Measurements from ENCODE around the gene PPY. TPM values are rescaled to one million over a fixed set of nuclear protein-coding genes. Genes with fewer than 3 reads are reported as not detected.
A peak's percentile ranks its signal among the peaks of the same experiment; 100 is the strongest.
"Not testable (repeated sequence)": the region's sequence is repeated elsewhere in the genome, so short reads cannot be mapped to it uniquely, and the experiment has no call there.

PPY gene
- total and polyA plus RNA-seq, 3 experiments from 2014 or later: not detected

DNA sequence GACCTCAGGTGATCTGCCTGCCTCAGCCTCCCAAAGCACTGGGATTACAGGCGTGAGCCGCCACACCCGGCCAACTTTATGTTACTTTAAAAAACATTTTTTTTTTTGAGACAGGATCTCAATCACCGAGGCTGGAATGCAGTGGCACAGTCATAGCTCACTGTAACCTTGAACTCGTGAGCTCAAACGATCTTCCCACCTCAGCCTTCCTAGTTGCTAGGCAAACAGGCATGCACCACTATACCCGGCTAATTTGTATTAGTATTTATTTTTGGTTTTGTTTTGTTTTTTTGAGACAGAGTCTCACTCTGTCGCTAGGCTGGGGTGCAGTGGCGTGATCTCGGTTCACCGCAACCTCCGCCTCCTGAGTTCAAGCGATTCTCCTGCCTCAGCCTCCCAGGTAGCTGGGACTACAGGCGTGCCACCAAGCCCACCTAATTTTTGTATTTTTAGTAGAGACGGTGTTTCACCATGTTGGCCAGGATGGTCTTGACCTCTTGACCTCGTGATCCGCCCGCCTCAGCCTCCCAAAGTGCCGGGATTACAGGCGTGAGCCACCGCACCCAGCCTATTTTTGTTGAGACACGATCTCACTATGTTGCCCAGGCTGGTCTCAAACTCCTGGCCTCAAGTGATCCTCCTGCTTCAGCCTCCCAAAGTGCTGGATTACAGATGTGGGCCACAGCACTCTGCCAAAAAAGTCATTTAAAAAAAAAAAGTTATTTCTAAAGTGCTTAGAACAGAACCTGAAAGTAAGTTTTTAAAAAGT lies 30.4 kb upstream of the PPY start:
- H3K27me3 Mint-ChIP-seq: peaks cover 0 to 16% of the 10 kb centered on the region in 2 donors
- H3K4me3 Mint-ChIP-seq; H3K4me1 ChIP-seq (ENCODE audit: insufficient read depth, low read length); H3K4me3 ChIP-seq (ENCODE audit: low read length); H3K27ac Mint-ChIP-seq; POLR2A ChIA-PET; H3K36me3 ChIP-seq (ENCODE audit: insufficient read depth, low read length); H3K36me3 Mint-ChIP-seq; H3K9me3 Mint-ChIP-seq; H3K9me3 ChIP-seq (ENCODE audit: low read length); H3K4me1 Mint-ChIP-seq; H3K27ac ChIP-seq (ENCODE audit: low read depth, low read length); DNase-seq; H3K27me3 ChIP-seq (ENCODE audit: insufficient read depth, low read length, poor library complexity, severe bottlenecking); CTCF ChIA-PET: not testable (repeated sequence)

DNA sequence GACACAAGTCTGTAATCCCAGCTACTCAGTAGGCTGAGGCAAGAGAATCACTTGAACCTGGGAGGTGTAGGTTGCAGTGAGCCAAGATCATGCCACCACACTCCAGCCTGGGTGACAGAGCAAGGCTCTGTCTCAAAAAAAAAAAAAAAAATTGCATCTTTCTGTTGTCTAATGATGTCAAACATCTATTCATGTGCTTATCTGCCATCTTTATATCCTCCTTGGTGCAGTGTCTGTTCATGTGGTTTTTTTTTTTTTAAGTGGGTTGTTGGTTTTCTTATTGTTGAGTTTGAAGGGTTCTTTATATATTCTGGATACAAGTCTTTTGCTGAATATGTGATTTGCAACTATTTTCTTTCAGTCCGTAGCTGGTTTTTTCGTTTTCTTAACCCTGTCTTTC lies 29.2 kb upstream of the PPY start:
- peak overlapping the region in 1 of 8 donors; percentile 38 for H3K27ac Mint-ChIP-seq
- H3K4me3 ChIP-seq (ENCODE audit: low read length); H3K9me3 Mint-ChIP-seq; H3K4me1 Mint-ChIP-seq; H3K4me1 ChIP-seq (ENCODE audit: insufficient read depth, low read length); H3K9me3 ChIP-seq (ENCODE audit: low read length); H3K27me3 ChIP-seq (ENCODE audit: insufficient read depth, low read length, poor library complexity, severe bottlenecking); H3K36me3 Mint-ChIP-seq; H3K36me3 ChIP-seq (ENCODE audit: insufficient read depth, low read length); H3K4me3 Mint-ChIP-seq; POLR2A ChIA-PET; H3K27ac ChIP-seq (ENCODE audit: low read depth, low read length): not testable (repeated sequence)
- CTCF ChIA-PET: interaction anchor here (0.8 kb wide), 1 partner anchor 28 kb away, joined by 3 read pairs; no protein-coding TSS in a partner anchor
- peak in 1 of 5 donors; percentile 16 for DNase-seq
- peaks cover 0 to 16% of the 10 kb centered on the region in 2 donors for H3K27me3 Mint-ChIP-seq

DNA sequence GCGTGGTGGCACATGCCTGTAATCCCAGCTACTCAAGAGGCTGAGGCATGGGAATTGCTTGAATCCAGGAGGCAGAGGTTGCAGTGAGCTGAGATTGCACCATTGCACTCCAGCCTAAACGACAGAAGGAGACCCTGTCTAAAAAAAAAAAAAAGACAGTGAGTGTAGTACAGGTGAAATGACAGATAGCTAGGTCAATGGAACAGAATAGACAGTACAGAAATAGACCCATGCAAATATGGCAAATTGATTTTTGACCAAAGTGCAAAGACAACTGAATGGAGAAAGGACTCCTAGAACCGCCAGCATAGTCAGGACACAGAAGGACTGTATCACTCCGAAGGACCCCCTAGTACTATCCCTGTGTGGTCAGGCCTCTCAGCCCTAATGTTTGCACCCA lies 28.1 kb upstream of the PPY start:
- no peaks in the 10 kb centered on the region for H3K36me3 Mint-ChIP-seq
- no peaks in the 10 kb centered on the region for H3K27me3 ChIP-seq (ENCODE audit: insufficient read depth, low read length, poor library complexity, severe bottlenecking)
- DNase-seq: no peak
- no peaks in the 10 kb centered on the region for H3K36me3 ChIP-seq (ENCODE audit: insufficient read depth, low read length)
- no peaks in the 10 kb centered on the region for H3K9me3 ChIP-seq (ENCODE audit: low read length)
- ChIA-PET CTCF (interaction anchor here (0.8 kb wide), 1 partner anchor 9 kb away, joined by 3 read pairs; no protein-coding TSS in a partner anchor), POLR2A (no interaction called here)
- peaks cover 0 to 21% of the 10 kb centered on the region in 2 donors for H3K27me3 Mint-ChIP-seq
- H3K4me1 Mint-ChIP-seq: no peaks in the 10 kb centered on the region
- H3K9me3 Mint-ChIP-seq: no peaks in the 10 kb centered on the region
- no peak overlapping the region for H3K27ac ChIP-seq (ENCODE audit: low read depth, low read length)
- H3K27ac Mint-ChIP-seq: no peak overlapping the region
- no peaks in the 10 kb centered on the region for H3K4me1 ChIP-seq (ENCODE audit: insufficient read depth, low read length)
- H3K4me3 Mint-ChIP-seq: no peak overlapping the region
- H3K4me3 ChIP-seq (ENCODE audit: low read length): no peak overlapping the region

DNA sequence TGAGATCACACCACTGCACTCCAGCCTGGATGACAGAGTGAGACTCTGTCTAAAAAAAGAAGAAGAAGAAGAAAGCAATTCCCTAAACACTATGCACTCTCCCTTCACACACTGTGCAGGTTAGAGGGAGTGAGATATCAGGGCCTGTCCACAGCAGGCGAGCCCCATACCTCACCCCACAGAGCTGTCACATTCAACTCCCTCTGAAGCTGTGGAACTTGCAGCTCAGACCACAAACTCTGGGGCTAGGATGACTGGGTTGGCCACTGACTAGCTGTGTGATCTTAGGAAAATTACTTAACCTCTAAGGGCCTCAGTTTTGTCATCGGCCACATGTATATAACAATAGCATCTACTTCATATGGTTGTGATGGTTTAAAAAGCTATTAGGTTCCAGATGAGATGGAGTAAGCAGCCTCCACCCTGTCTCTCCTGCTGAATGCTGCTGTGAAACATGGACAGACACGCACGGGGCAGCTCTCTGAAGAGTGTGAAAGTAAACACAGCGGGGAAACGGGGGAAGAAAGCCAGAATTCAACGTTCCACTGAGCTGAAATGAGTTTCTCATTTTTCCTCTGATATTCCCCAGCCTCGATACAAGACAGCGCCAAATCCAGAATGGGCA lies 25.1 kb upstream of the PPY start:
- no peak for DNase-seq
- Mint-ChIP-seq H3K27me3 (peaks cover 4 to 19% of the 10 kb centered on the region in 2 donors), H3K4me3 (no peak overlapping the region), H3K36me3 (peaks cover 0 to 2% (median 0%) of the 10 kb centered on the region in 3 donors), H3K4me1 (no peaks in the 10 kb centered on the region), H3K9me3 (no peaks in the 10 kb centered on the region), H3K27ac (no peak overlapping the region)
- Histone ChIP-seq H3K36me3 (ENCODE audit: insufficient read depth, low read length) (no peaks in the 10 kb centered on the region), H3K9me3 (ENCODE audit: low read length) (no peaks in the 10 kb centered on the region), H3K27me3 (ENCODE audit: insufficient read depth, low read length, poor library complexity, severe bottlenecking) (no peaks in the 10 kb centered on the region), H3K4me3 (ENCODE audit: low read length) (no peak overlapping the region), H3K27ac (ENCODE audit: low read depth, low read length) (no peak overlapping the region), H3K4me1 (ENCODE audit: insufficient read depth, low read length) (no peaks in the 10 kb centered on the region)
- POLR2A ChIA-PET: no interaction called here
- CTCF ChIA-PET: no interaction called here

DNA sequence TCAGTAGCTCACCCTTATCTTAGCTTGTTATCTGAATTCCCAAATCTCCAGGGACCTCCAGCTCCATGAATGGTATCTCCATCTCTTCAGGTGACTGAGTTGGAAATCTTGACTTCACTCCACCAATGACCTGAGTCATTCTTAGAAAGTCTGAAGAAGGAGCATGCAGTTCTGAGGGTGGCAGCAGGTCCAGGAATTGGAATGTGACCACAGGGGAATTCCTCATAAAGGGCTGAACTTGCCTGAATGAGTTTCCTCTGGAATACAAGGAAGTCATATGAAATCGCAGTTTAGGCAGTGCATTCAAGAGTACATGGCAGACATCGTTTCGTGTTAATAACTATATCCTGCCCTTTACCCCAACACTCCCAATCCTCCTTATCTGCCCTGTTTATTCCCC lies 24.0 kb upstream of the PPY start:
- Histone ChIP-seq H3K9me3 (ENCODE audit: low read length) (no peaks in the 10 kb centered on the region), H3K27me3 (ENCODE audit: insufficient read depth, low read length, poor library complexity, severe bottlenecking) (no peaks in the 10 kb centered on the region), H3K4me1 (ENCODE audit: insufficient read depth, low read length) (no peaks in the 10 kb centered on the region), H3K27ac (ENCODE audit: low read depth, low read length) (no peak overlapping the region), H3K4me3 (ENCODE audit: low read length) (no peak overlapping the region), H3K36me3 (ENCODE audit: insufficient read depth, low read length) (no peaks in the 10 kb centered on the region)
- Mint-ChIP-seq H3K27me3 (peaks cover 10 to 24% of the 10 kb centered on the region in 2 donors), H3K4me1 (no peaks in the 10 kb centered on the region), H3K36me3 (peaks cover 0 to 2% (median 0%) of the 10 kb centered on the region in 3 donors), H3K27ac (no peak overlapping the region), H3K4me3 (no peak overlapping the region), H3K9me3 (no peaks in the 10 kb centered on the region)
- POLR2A ChIA-PET: no interaction called here
- CTCF ChIA-PET: no interaction called here
- no peak for DNase-seq

DNA sequence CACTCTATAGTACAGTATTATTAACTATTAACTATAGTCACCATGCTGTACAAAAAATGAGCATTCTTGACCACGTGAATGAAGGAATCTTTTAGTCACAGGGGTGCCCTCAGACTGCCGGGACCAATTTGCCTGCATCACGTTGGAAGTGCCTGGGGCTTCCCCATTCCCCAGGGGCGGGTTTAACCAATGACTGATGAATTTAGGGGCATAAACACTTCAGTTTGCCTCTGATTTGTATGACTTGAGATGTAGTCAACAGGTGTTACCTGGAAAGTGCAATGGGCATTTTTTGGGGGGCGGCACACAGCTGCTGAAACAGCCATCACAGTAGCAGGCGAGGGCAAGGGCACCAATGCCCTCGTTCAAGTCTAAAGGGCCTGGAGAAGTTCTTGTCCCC lies 20.2 kb upstream of the PPY start:
- no peaks in the 10 kb centered on the region for H3K9me3 Mint-ChIP-seq
- no peaks in the 10 kb centered on the region for H3K4me1 Mint-ChIP-seq
- Histone ChIP-seq H3K27me3 (ENCODE audit: insufficient read depth, low read length, poor library complexity, severe bottlenecking) (no peaks in the 10 kb centered on the region), H3K36me3 (ENCODE audit: insufficient read depth, low read length) (no peaks in the 10 kb centered on the region), H3K9me3 (ENCODE audit: low read length) (no peaks in the 10 kb centered on the region), H3K4me3 (ENCODE audit: low read length) (no peak overlapping the region), H3K27ac (ENCODE audit: low read depth, low read length) (no peak overlapping the region), H3K4me1 (ENCODE audit: insufficient read depth, low read length) (no peaks in the 10 kb centered on the region)
- ChIA-PET POLR2A (no interaction called here), CTCF (no interaction called here)
- H3K4me3 Mint-ChIP-seq: no peak overlapping the region
- peaks cover 0 to 2% (median 0%) of the 10 kb centered on the region in 3 donors for H3K36me3 Mint-ChIP-seq
- DNase-seq: peak in 1 of 5 donors; percentile 6
- H3K27me3 Mint-ChIP-seq: peaks cover 15 to 31% of the 10 kb centered on the region in 2 donors
- peak overlapping the region in 1 of 8 donors; percentile 14 for H3K27ac Mint-ChIP-seq

DNA sequence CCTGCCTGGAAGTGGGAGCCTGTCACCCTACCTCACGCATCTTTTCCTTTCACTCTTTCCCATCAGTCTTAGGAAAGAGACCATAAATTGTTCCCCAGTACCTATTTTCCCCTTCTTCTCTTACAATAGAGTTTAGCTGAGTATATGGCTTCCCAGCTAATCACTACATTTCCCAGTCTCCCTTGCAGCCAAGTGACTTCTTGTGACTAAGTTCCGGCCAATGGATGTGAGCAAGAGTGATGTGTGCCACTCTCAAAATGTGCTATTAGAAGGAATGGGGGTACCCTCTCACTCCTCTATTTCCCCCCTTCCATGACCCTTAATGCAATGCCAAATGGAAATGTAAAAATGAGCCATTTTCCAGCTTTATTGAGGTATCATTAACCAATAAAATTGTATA lies 19.7 kb upstream of the PPY start:
- Mint-ChIP-seq H3K9me3 (no peaks in the 10 kb centered on the region), H3K27ac (no peak overlapping the region), H3K4me3 (no peak overlapping the region), H3K27me3 (peaks cover 15 to 31% of the 10 kb centered on the region in 2 donors), H3K4me1 (no peaks in the 10 kb centered on the region), H3K36me3 (peaks cover 0 to 2% (median 0%) of the 10 kb centered on the region in 3 donors)
- H3K9me3 ChIP-seq (ENCODE audit: low read length): no peaks in the 10 kb centered on the region
- no peak overlapping the region for H3K4me3 ChIP-seq (ENCODE audit: low read length)
- peak in 1 of 5 donors; percentile 12 for DNase-seq
- ChIA-PET POLR2A (no interaction called here), CTCF (interaction anchor here (1.6 kb wide), 1 partner anchor 18 kb away, joined by 4 read pairs; no protein-coding TSS in a partner anchor)
- no peaks in the 10 kb centered on the region for H3K36me3 ChIP-seq (ENCODE audit: insufficient read depth, low read length)
- no peaks in the 10 kb centered on the region for H3K4me1 ChIP-seq (ENCODE audit: insufficient read depth, low read length)
- H3K27me3 ChIP-seq (ENCODE audit: insufficient read depth, low read length, poor library complexity, severe bottlenecking): no peaks in the 10 kb centered on the region
- H3K27ac ChIP-seq (ENCODE audit: low read depth, low read length): no peak overlapping the region

DNA sequence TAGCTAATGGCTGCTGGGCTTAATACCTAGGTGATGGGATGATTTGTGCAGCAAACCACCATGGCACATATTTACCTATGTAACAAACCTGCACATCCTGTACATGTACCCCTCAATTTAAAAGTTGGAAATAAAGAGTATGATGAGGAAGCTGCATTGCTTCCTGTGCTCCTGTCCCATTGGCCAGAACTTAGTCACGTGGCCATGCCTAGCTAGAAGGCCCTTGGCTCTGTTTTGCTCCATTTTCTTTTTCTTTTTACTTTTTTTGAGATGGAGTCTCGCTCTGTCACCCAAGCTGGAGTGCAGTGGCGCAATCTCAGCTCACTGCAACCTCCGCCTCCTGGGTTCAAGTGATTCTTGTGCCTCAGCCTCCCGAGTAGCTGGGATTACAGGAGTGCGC lies 19.0 kb upstream of the PPY start:
- CTCF ChIA-PET: interaction anchor here (0.6 to 1.6 kb wide), 2 partner anchors 9 to 17 kb away, joined by 3 to 4 read pairs; no protein-coding TSS in a partner anchor
- H3K4me3 ChIP-seq (ENCODE audit: low read length): not testable (repeated sequence)
- H3K27me3 Mint-ChIP-seq: peaks cover 15 to 31% of the 10 kb centered on the region in 2 donors

More for the DNA sequence above, 19.0 kb upstream of the PPY start:
- not testable (repeated sequence) for H3K4me1 ChIP-seq (ENCODE audit: insufficient read depth, low read length); H3K27ac Mint-ChIP-seq; H3K9me3 Mint-ChIP-seq; H3K4me3 Mint-ChIP-seq; H3K27me3 ChIP-seq (ENCODE audit: insufficient read depth, low read length, poor library complexity, severe bottlenecking); H3K9me3 ChIP-seq (ENCODE audit: low read length); H3K36me3 Mint-ChIP-seq; H3K36me3 ChIP-seq (ENCODE audit: insufficient read depth, low read length); H3K4me1 Mint-ChIP-seq; H3K27ac ChIP-seq (ENCODE audit: low read depth, low read length)
- POLR2A ChIA-PET: interaction anchor here (0.6 kb wide), 1 partner anchor 238 kb away, joined by 4 read pairs; the partner anchor contains the start of gene ATXN7L3
- peak in 1 of 5 donors; percentile 9 for DNase-seq

All from CD8-positive, alpha-beta memory T cell (primary cell).